Psoas muscle (tissue), 8 donors: ENCODE measurements around the gene PRRC2A. TPM values are rescaled to one million over a fixed set of nuclear protein-coding genes. Genes with fewer than 3 reads are reported as not detected.
"Not testable (repeated sequence)": the region's sequence is repeated elsewhere in the genome, so short reads cannot be mapped to it uniquely, and the experiment has no call there.

Experiments used
- ATAC-seq, 4 donors: fragments of 200-7000 bp; cut with Tn5 transposase; one replicate each; pipeline ENCODE4 v1.9.1; 2020; ENCODE audit warnings: moderate library complexity in 3 of 4, mild to moderate bottlenecking in 2 of 4
- DNase-seq, 2 donors: peaks; one replicate each; pipeline ENCODE4 v3.0.0-alpha.2; 2020
- H3K27ac ChIP-seq: fragments of 200-600 bp; one replicate; pipeline ENCODE4 v1.8.0; 2022
- H3K27me3 ChIP-seq, 3 donors: fragments of 200-600 bp in 1 of 3; one replicate each; pipeline versions ENCODE4 v1.6.1 to v1.8.0; 2013 to 2022; ENCODE audit warnings: low read length in 2 of 3, mild to moderate bottlenecking in 2 of 3, moderate library complexity in 1 of 3; ENCODE audit not compliant: insufficient read depth in 3 of 3
- H3K36me3 ChIP-seq, 2 donors: fragments of 200-600 bp in 1 of 2; one replicate each; pipeline versions ENCODE4 v1.6.1 to v1.8.0; 2013 to 2022; ENCODE audit warnings: low read depth in 1 of 2, mild to moderate bottlenecking in 1 of 2, moderate library complexity in 1 of 2; ENCODE audit not compliant: insufficient read depth in 1 of 2
- H3K4me1 ChIP-seq: fragments of 200-600 bp; one replicate; pipeline ENCODE4 v1.8.0; 2022
- H3K4me3 ChIP-seq: fragments of 200-600 bp; one replicate; pipeline ENCODE4 v1.8.0; 2022; ENCODE audit warnings: mild to moderate bottlenecking
- H3K9me3 ChIP-seq: fragments of 200-600 bp; one replicate; pipeline ENCODE4 v1.8.0; 2022
- CTCF ChIP-seq: fragments of 200-600 bp; IDR thresholded peaks from one replicate; pipeline ENCODE4 v1.8.0; 2022; ENCODE audit warnings: antibody characterized with exemption
- WGBS, 3 donors: extraction: QIAGEN DNeasy Blood & Tissue Kit; methylation state at CpG; one replicate each; pipeline versions ENCODE4 v1.1.6 to v1.1.7; 2013; 5-methylcytosine and 5-hydroxymethylcytosine counted together
- intact Hi-C, 2 donors: fragments of 100-400 bp; cut with DNase I; formaldehyde crosslinking; loops; one replicate each; pipeline versions ENCODE4 v1.11.0 to v1.14.2; 2022
- polyA plus RNA-seq, 3 donors: library from polyadenylated mRNA; stranded (reverse); fragments of 200-250 nt; gene quantifications; one replicate each; pipeline ENCODE4 v1.2.3, GENCODE V29; 2013
- total RNA-seq, 4 donors: library from RNA; stranded (reverse); fragmentation: NEBNext Ultra II Directional in 2 of 4; extraction: Animal tissue kit (Norgen Biotek cat#: 25700) in 2 of 4; gene quantifications; one replicate each; pipeline versions ENCODE4 v1.2.1 to v1.2.4, GENCODE V29; 2021 to 2023
- donor health status: healthy with polysubstance abuse.
- donor health status: DM: no; HTN: no; CAD: no; lungs with moderate emphysema.
- donor health status: Bipolar disorder and iron deficiency.
- donor health status: healthy.
- donor health status: DM: yes; HTN: yes; CAD: no.
- donor health status: DM: no; HTN: no; CAD: no.
- donor health status: DM: no; HTN: no; CAD: no.
- donor health status: DM: yes; HTN: yes; CAD: no.

PRRC2A gene
- total and polyA plus RNA-seq, 7 donors: 60.2 to 119 (median 81.4) TPM

- Histone ChIP-seq H3K4me1 (no peaks in the 10 kb centered on the region), H3K27me3 (no peaks in the 10 kb centered on the region), H3K9me3 (no peaks in the 10 kb centered on the region), H3K4me3 (no peak overlapping the region), H3K27ac (no peak overlapping the region), H3K36me3 (no peaks in the 10 kb centered on the region)
- WGBS, 3 donors: 32 to 36% (median 35%) methylated on average over 9 of the region's 9 CpGs
- no peak for DNase-seq
- no peak for ATAC-seq
- TF ChIP-seq CTCF: no peak
- intact Hi-C loops: no loop called here
Observed at GRCh38 chr6:31588871-31589650, 31.5 kb upstream of the PRRC2A start.

GRCh38 chr6:31590691-31591090 lies 29.8 kb upstream of the PRRC2A start:
- H3K27me3 ChIP-seq, H3K9me3 ChIP-seq, H3K27ac ChIP-seq, ATAC-seq, H3K4me3 ChIP-seq, intact Hi-C loops, DNase-seq, H3K4me1 ChIP-seq, H3K36me3 ChIP-seq: not testable (repeated sequence)
- 77 to 83% (median 82%) methylated on average over 5 of the region's 5 CpGs for WGBS, 3 donors

- Histone ChIP-seq H3K36me3 (no peaks in the 10 kb centered on the region), H3K27me3 (no peaks in the 10 kb centered on the region), H3K4me3 (no peak overlapping the region), H3K9me3 (no peaks in the 10 kb centered on the region), H3K27ac (no peak overlapping the region), H3K4me1 (no peaks in the 10 kb centered on the region)
- ATAC-seq (no peak), DNase-seq (no peak)
- 85 to 91% (median 89%) methylated on average over 7 of the region's 7 CpGs for WGBS, 3 donors
- intact Hi-C loops: no loop called here
- TF ChIP-seq CTCF: no peak
Observed at GRCh38 chr6:31592396-31592771, 28.1 kb upstream of the PRRC2A start.

- intact Hi-C loops: loop anchor here (2.0 to 5.0 kb wide), 2 partner anchors 16 to 105 kb away; no protein-coding TSS in a partner anchor
- ATAC-seq (peak in 2 of 4 donors; percentile 27 to 41), DNase-seq (no peak)
- TF ChIP-seq CTCF: peak; percentile 23
- H3K4me3 ChIP-seq: no peak overlapping the region
- 21 to 28% (median 23%) methylated on average over 2 of the region's 2 CpGs for WGBS, 3 donors
- no peaks in the 10 kb centered on the region for H3K36me3 ChIP-seq
- H3K27ac ChIP-seq: no peak overlapping the region
- H3K27me3 ChIP-seq: no peaks in the 10 kb centered on the region
- no peaks in the 10 kb centered on the region for H3K9me3 ChIP-seq
- no peaks in the 10 kb centered on the region for H3K4me1 ChIP-seq
Observed at GRCh38 chr6:31597006-31597405, 23.5 kb upstream of the PRRC2A start.

- Histone ChIP-seq H3K9me3 (no peaks in the 10 kb centered on the region), H3K27me3 (no peaks in the 10 kb centered on the region), H3K36me3 (no peaks in the 10 kb centered on the region), H3K4me1 (no peaks in the 10 kb centered on the region), H3K27ac (no peak overlapping the region), H3K4me3 (no peak overlapping the region)
- ATAC-seq (no peak), DNase-seq (no peak)
- no peak for TF ChIP-seq CTCF
- intact Hi-C loops: no loop called here
- WGBS, 3 donors: 81 to 100% (median 100%) methylated on average over 1 of the region's 1 CpG
Observed at GRCh38 chr6:31607317-31607716, 13.2 kb upstream of the PRRC2A start.
